ENCODE results near the gene EXOC3L2. TPM values are rescaled to one million over a fixed set of nuclear protein-coding genes. Genes with fewer than 3 reads are reported as not detected.

EXOC3L2 gene
- total RNA-seq, 1 donor from 2014 or later, result not detected

DNA sequence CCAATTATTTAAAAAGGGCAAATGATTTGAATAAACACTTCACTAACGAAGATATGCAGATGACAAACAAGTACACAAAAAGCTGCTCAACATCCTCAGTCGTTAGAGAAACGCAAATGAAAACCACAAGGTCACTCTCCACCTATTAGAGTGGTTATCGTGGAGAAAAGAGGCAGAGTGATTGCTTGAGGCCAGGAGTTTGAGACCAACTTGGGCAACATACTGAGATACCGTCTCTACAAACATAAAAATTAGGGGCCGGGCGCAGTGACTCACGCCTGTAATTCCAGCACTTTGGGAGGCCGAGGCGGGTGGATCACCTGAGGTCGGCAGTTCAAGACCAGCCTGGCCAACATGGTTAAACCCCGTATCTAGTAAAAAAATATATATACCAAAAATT is 39.4 kb downstream of the EXOC3L2 start:
- intact Hi-C loops (cut with micrococcal nuclease), result no loop called here
- DNase-seq, result no peak
- ChIA-PET POLR2A (no interaction called here), CTCF (no interaction called here)
- H3K4me1 Mint-ChIP-seq, result no peaks in the 10 kb centered on the region
- H3K9me3 Mint-ChIP-seq, result peaks cover 2% of the 10 kb centered on the region
- no peak overlapping the region for H3K27ac Mint-ChIP-seq
- TF ChIP-seq, protein P1, sequence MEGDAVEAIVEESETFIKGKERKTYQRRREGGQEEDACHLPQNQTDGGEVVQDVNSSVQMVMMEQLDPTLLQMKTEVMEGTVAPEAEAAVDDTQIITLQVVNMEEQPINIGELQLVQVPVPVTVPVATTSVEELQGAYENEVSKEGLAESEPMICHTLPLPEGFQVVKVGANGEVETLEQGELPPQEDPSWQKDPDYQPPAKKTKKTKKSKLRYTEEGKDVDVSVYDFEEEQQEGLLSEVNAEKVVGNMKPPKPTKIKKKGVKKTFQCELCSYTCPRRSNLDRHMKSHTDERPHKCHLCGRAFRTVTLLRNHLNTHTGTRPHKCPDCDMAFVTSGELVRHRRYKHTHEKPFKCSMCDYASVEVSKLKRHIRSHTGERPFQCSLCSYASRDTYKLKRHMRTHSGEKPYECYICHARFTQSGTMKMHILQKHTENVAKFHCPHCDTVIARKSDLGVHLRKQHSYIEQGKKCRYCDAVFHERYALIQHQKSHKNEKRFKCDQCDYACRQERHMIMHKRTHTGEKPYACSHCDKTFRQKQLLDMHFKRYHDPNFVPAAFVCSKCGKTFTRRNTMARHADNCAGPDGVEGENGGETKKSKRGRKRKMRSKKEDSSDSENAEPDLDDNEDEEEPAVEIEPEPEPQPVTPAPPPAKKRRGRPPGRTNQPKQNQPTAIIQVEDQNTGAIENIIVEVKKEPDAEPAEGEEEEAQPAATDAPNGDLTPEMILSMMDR (IDR thresholded peaks at IDR 0.05), result no peak
- H3K4me3 Mint-ChIP-seq, result no peak overlapping the region
- no peak for ATAC-seq (ENCODE audit: low read depth)
- peaks cover 2% of the 10 kb centered on the region for H3K36me3 Mint-ChIP-seq (ENCODE audit: low read depth)
- H3K27me3 Mint-ChIP-seq, result no peaks in the 10 kb centered on the region

DNA sequence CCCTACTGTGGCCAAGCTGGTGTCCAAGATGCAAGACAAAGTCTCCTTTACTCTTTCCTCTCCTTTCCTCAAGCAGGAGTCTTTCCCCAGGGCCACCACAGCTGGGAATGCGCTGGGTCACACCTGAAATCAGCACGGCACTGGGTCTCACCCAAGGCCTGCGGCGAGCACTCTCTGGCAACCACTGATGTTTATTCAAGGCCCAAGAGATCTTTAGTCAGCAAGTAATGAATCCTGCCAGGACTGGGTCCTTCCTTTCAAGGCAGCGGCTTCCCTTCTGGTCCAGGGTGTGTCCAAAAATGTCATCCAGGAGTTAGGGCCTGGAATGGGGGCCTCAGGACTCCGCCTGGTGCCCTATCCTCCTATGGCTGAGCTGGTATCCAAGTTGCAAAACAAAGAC is 42.6 kb downstream of the EXOC3L2 start:
- Mint-ChIP-seq H3K4me1 (no peaks in the 10 kb centered on the region), H3K9me3 (peaks cover 2% of the 10 kb centered on the region), H3K4me3 (no peak overlapping the region), H3K36me3 (ENCODE audit: low read depth) (peaks cover 2% of the 10 kb centered on the region), H3K27me3 (no peaks in the 10 kb centered on the region), H3K27ac (no peak overlapping the region)
- TF ChIP-seq, protein P1 (IDR thresholded peaks at IDR 0.05), result no peak
- no peak for DNase-seq
- intact Hi-C loops (cut with micrococcal nuclease), result no loop called here
- ChIA-PET POLR2A (no interaction called here), CTCF (no interaction called here)
- ATAC-seq (ENCODE audit: low read depth), result no peak

DNA sequence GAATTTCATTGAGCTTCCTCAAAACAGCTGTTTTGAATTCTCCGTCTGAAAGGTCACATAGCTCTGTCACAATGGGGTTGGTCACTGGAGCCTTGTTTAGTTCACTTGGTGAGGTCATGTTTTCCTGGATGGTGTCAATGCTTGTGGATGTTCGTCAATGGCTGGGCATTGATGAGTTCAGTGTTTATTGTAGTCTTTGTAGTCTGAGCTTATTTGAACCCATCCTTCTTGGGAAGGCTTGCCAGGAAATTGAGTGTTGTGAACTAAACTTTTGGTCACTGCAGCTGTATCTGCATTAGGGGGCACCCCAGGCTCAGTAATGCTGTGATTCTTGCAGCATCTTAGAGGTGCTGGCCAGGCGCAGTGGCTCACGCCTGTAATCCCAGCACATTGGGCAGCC is 44.6 kb downstream of the EXOC3L2 start:
- peaks cover 2% of the 10 kb centered on the region for H3K9me3 Mint-ChIP-seq
- TF ChIP-seq, protein P1 (IDR thresholded peaks at IDR 0.05), result no peak
- H3K4me3 Mint-ChIP-seq, result no peak overlapping the region
- ATAC-seq (ENCODE audit: low read depth), result no peak
- DNase-seq, result no peak
- H3K27ac Mint-ChIP-seq, result no peak overlapping the region
- no peaks in the 10 kb centered on the region for H3K27me3 Mint-ChIP-seq
- intact Hi-C loops (cut with micrococcal nuclease), result no loop called here
- CTCF ChIA-PET, result interaction anchor here (1.5 kb wide), 1 partner anchor 13 kb away, joined by 3 read pairs; no protein-coding TSS in a partner anchor
- POLR2A ChIA-PET, result no interaction called here
- H3K4me1 Mint-ChIP-seq, result no peaks in the 10 kb centered on the region
- peaks cover 2% of the 10 kb centered on the region for H3K36me3 Mint-ChIP-seq (ENCODE audit: low read depth)

DNA sequence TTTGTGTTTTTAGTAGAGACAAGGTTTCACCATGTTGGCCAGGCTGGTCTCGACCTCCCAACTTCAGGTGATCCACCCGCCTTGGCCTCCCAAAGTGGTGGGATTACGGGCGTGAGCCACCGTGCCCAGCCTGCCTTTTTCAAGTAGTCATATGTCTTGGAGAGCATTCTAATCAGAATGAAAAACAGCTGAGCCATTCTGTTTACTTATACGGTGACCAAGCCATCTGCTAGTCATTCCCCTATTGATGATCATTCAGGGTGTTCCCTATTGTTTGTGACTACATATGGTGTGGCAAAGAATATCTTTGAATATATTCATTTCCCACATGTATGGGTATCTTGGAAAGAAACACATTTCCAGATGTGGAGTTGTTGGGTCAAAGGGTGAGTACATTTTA is 49.4 kb downstream of the EXOC3L2 start:
- no peak for ATAC-seq (ENCODE audit: low read depth)
- CTCF ChIA-PET, result no interaction called here
- TF ChIP-seq, protein P1 (IDR thresholded peaks at IDR 0.05), result no peak
- no peaks in the 10 kb centered on the region for H3K4me1 Mint-ChIP-seq
- H3K27ac Mint-ChIP-seq, result no peak overlapping the region
- H3K36me3 Mint-ChIP-seq (ENCODE audit: low read depth), result no peaks in the 10 kb centered on the region
- H3K9me3 Mint-ChIP-seq, result no peaks in the 10 kb centered on the region
- no peak overlapping the region for H3K4me3 Mint-ChIP-seq
- POLR2A ChIA-PET, result no interaction called here
- DNase-seq, result no peak
- H3K27me3 Mint-ChIP-seq, result no peaks in the 10 kb centered on the region
- intact Hi-C loops (cut with micrococcal nuclease), result no loop called here

DNA sequence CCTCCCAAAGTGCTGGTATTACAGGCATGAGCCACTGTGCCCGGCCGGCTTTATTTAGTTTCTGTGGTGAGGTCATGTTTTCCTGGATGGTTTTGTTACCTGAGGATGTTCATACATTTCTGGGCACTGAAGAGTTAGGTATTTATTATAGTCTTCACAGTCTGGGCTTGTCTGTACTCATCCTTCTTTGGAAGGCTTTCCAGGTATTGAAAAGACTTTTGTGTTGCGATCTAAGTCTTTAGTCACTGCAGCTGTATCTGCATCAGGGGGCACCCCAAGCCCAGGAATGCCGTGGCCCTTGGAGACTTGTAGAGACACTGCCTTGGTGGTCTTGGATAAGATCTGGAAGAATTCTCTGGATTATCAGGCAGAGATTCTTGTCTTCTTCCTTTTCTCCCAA is 53.8 kb downstream of the EXOC3L2 start:
- H3K36me3 Mint-ChIP-seq (ENCODE audit: low read depth), result peaks cover 3% of the 10 kb centered on the region
- no peaks in the 10 kb centered on the region for H3K27me3 Mint-ChIP-seq
- no peak for DNase-seq
- ChIA-PET POLR2A (no interaction called here), CTCF (no interaction called here)
- TF ChIP-seq, protein P1 (IDR thresholded peaks at IDR 0.05), result no peak
- no peak for ATAC-seq (ENCODE audit: low read depth)
- H3K27ac Mint-ChIP-seq, result no peak overlapping the region
- peaks cover 4% of the 10 kb centered on the region for H3K4me1 Mint-ChIP-seq
- no peak overlapping the region for H3K4me3 Mint-ChIP-seq
- no peaks in the 10 kb centered on the region for H3K9me3 Mint-ChIP-seq
- intact Hi-C loops (cut with micrococcal nuclease), result no loop called here

Data from activated B cell treated with CpG ODN at 0.5 μM for 24 hours (primary cell).